ENCODE measurements around the gene EP400. TPM values are rescaled to one million over a fixed set of nuclear protein-coding genes. Genes with fewer than 3 reads are reported as not detected.

EP400 gene
- total RNA-seq, 1 donor from 2014 or later: 28.1 TPM

GRCh38 chr12:132123970-132124765 is 174.4 kb downstream of the EP400 start:
- no peak for DNase-seq (ENCODE audit: low read depth)

GRCh38 chr12:132124766-132125425 is 175.2 kb downstream of the EP400 start:
- no peak for DNase-seq (ENCODE audit: low read depth)

- no peak for DNase-seq (ENCODE audit: low read depth)
Measured at GRCh38 chr12:132125736-132126135, 176.0 kb downstream of the EP400 start.

GRCh38 chr12:132127041-132127440 is 177.3 kb downstream of the EP400 start:
- DNase-seq (ENCODE audit: low read depth): no peak

- no peak for DNase-seq (ENCODE audit: low read depth)
Measured at GRCh38 chr12:132129007-132129406, 179.3 kb downstream of the EP400 start.

- no peak for DNase-seq (ENCODE audit: low read depth)
Measured at GRCh38 chr12:132130690-132131089, 180.9 kb downstream of the EP400 start.

Other genes with a start within 250 kb of the EP400 start
- gene SFSWAP, start 238.9 kb upstream of the EP400 start, total RNA-seq: 9.4 and 18.0 TPM in 2 replicates
- 0.52 and 1.6 TPM in 2 replicates for gene MMP17, start 121.5 kb upstream of the EP400 start, total RNA-seq
- 4.7 and 39.0 TPM in 2 replicates for gene ULK1, start 55.3 kb upstream of the EP400 start, total RNA-seq
- gene PUS1, start 20.7 kb upstream of the EP400 start, total RNA-seq: 9.2 and 16.9 TPM in 2 replicates
- gene DDX51, start 194.4 kb downstream of the EP400 start, total RNA-seq: 8.0 and 9.7 TPM in 2 replicates
- 15.5 and 16.9 TPM in 2 replicates for gene NOC4L, start 194.5 kb downstream of the EP400 start, total RNA-seq

Measured in renal cortical epithelial cell (primary cell).